Measurements from ENCODE around the gene LAMC2. TPM values are rescaled to one million over a fixed set of nuclear protein-coding genes. Genes with fewer than 3 reads are reported as not detected.

The LAMC2 gene
- total RNA-seq, 1 donor from 2014 or later: 13.3 TPM

DNA sequence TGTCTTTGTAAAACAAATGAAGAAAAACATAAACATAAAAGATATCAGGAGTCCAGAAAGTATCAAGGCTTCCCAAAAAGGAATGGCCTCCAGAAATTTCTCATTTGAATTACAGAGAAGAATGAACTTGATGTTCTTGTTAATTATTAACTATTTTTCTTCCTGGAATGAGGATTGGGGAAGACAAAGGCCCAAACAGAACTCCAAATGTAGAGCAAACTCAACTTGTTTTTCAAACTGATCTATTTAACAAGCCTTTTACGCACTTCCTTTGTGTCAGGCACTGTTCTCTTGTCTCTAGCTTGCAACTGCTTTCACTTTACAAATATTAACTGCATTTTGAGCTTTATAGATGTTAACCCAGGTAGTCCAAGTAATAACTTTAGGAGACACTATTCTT, 45.5 kb downstream of the LAMC2 start:
- Histone ChIP-seq H3K27ac (peak overlapping the region; percentile 40), H3K27me3 (no peaks in the 10 kb centered on the region), H3K4me1 (peaks cover 22% of the 10 kb centered on the region), H3K9me3 (no peaks in the 10 kb centered on the region), H3K4me3 (no peak overlapping the region), H3K36me3 (no peaks in the 10 kb centered on the region)
- intact Hi-C loops (cut with DNase I): loop anchor here (10.0 kb wide), 1 partner anchor 267 kb away; no protein-coding TSS in a partner anchor
- TF ChIP-seq, protein P1, sequence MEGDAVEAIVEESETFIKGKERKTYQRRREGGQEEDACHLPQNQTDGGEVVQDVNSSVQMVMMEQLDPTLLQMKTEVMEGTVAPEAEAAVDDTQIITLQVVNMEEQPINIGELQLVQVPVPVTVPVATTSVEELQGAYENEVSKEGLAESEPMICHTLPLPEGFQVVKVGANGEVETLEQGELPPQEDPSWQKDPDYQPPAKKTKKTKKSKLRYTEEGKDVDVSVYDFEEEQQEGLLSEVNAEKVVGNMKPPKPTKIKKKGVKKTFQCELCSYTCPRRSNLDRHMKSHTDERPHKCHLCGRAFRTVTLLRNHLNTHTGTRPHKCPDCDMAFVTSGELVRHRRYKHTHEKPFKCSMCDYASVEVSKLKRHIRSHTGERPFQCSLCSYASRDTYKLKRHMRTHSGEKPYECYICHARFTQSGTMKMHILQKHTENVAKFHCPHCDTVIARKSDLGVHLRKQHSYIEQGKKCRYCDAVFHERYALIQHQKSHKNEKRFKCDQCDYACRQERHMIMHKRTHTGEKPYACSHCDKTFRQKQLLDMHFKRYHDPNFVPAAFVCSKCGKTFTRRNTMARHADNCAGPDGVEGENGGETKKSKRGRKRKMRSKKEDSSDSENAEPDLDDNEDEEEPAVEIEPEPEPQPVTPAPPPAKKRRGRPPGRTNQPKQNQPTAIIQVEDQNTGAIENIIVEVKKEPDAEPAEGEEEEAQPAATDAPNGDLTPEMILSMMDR (IDR thresholded peaks at IDR 0.05): no peak
- no peak for TF ChIP-seq POLR2AphosphoS5 (IDR thresholded peaks at IDR 0.05; ENCODE audit: insufficient read depth in 1 of 2, low read depth in 1 of 2)
- TF ChIP-seq POLR2A (IDR thresholded peaks at IDR 0.05): no peak
- DNase-seq (ENCODE audit: extremely low spot score in 2 of 2): no peak

DNA sequence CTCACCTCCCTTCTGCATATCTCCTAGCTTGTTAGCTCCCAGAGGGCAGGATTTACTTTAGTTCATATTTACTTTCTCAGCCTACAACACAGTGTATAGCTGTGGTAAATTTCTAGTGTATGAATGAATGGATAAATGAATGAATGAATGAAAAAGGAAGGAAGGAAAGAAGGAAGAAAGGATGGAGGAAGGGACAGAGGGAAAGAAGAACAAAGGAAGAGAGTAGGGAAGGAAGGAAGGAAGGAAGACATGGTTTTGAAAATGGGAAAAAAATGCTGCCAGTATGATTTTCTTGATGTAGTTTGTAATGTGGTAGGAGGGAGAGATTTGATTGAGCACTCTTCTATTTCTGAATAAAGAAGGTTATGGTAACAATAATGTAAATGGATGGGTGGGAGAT, 47.0 kb downstream of the LAMC2 start:
- intact Hi-C loops (cut with DNase I): loop anchor here (10.0 kb wide), 1 partner anchor 268 kb away; no protein-coding TSS in a partner anchor

DNA sequence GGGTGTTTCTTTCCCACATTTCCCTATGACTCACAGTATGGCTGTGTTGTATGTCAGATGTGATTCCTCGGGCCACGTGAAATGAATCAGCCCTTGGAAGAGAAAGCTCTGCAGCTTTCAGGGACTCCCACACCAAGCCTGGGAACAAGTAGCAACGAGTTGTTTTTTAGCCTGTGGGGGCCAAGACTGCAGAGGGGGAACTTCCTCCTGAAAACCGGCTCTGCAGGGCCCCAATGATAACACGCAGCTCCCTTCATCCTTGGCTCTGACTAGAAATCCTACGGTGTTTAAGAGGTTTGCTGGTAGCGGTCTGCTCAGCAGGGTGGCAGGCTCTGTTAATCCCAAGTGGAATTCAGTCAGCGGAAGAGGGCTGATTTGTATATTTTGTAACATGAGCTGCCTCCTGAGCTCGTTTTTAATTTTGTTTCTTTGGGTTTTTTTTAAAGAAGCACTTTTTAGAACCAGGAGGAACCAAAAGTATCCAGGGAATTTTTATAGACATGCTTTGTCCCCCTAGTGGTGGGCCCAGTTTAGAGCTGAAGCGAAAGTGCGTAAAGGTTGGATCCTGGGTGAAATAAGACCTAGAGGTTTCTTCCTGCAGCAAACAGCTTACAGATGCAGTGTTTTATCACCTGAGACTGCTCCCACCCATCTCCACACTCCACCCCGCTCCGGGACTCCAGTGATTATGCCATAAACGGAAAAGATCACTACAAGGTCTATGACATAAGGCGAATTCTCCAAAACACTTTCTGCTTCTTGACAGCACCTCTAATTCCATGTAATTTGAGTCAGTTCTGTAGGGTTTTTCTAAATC, 48.8 kb downstream of the LAMC2 start:
- H3K36me3 ChIP-seq: no peaks in the 10 kb centered on the region
- peak in 1 of 2 donors; percentile 98 for DNase-seq (ENCODE audit: extremely low spot score in 2 of 2)
- peak overlapping the region; percentile 8 to 27 for H3K4me3 ChIP-seq
- peak overlapping the region; percentile 87 for H3K27ac ChIP-seq
- no peaks in the 10 kb centered on the region for H3K27me3 ChIP-seq
- H3K4me1 ChIP-seq: peaks cover 22% of the 10 kb centered on the region
- no peaks in the 10 kb centered on the region for H3K9me3 ChIP-seq
- intact Hi-C loops (cut with DNase I): loop anchor here (10.0 kb wide), 1 partner anchor 270 kb away; no protein-coding TSS in a partner anchor
- TF ChIP-seq, protein P1 (IDR thresholded peaks at IDR 0.05): peak; percentile 28 to 66 (median 45)
- TF ChIP-seq POLR2AphosphoS5 (IDR thresholded peaks at IDR 0.05; ENCODE audit: insufficient read depth in 1 of 2, low read depth in 1 of 2) (peak; percentile 26 to 94), POLR2A (IDR thresholded peaks at IDR 0.05) (no peak)

More for the DNA sequence above, 47.0 kb downstream of the LAMC2 start:
- peaks cover 22% of the 10 kb centered on the region for H3K4me1 ChIP-seq
- H3K4me3 ChIP-seq: no peak overlapping the region
- peak overlapping the region; percentile 43 for H3K27ac ChIP-seq
- TF ChIP-seq, protein P1 (IDR thresholded peaks at IDR 0.05): no peak
- no peak for TF ChIP-seq POLR2A (IDR thresholded peaks at IDR 0.05)
- no peak for TF ChIP-seq POLR2AphosphoS5 (IDR thresholded peaks at IDR 0.05; ENCODE audit: insufficient read depth in 1 of 2, low read depth in 1 of 2)
- no peaks in the 10 kb centered on the region for H3K27me3 ChIP-seq
- no peaks in the 10 kb centered on the region for H3K36me3 ChIP-seq
- no peaks in the 10 kb centered on the region for H3K9me3 ChIP-seq
- DNase-seq (ENCODE audit: extremely low spot score in 2 of 2): no peak

DNA sequence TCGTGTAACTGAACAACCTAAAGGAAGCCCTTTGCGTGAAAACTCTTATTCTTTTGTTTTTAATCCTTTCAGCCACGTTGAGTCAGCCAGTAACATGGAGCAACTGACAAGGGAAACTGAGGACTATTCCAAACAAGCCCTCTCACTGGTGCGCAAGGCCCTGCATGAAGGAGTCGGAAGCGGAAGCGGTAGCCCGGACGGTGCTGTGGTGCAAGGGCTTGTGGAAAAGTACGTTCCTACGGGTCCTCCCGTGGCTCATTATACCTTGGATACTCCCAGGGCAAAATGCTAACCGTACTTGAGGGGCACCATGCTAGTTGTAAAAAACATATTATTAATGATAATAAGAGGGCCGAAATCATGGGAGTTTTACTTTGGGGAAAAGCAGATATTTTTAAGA, 49.4 kb downstream of the LAMC2 start:
- H3K27ac ChIP-seq: peak overlapping the region; percentile 87
- H3K9me3 ChIP-seq: no peaks in the 10 kb centered on the region
- H3K36me3 ChIP-seq: no peaks in the 10 kb centered on the region
- intact Hi-C loops (cut with DNase I): loop anchor here (10.0 kb wide), 1 partner anchor 271 kb away; no protein-coding TSS in a partner anchor
- peak overlapping the region; percentile 8 to 27 for H3K4me3 ChIP-seq
- no peak for DNase-seq (ENCODE audit: extremely low spot score in 2 of 2)
- TF ChIP-seq POLR2A (IDR thresholded peaks at IDR 0.05) (no peak), POLR2AphosphoS5 (IDR thresholded peaks at IDR 0.05; ENCODE audit: insufficient read depth in 1 of 2, low read depth in 1 of 2) (no peak)
- TF ChIP-seq, protein P1 (IDR thresholded peaks at IDR 0.05): no peak
- H3K27me3 ChIP-seq: no peaks in the 10 kb centered on the region
- H3K4me1 ChIP-seq: peaks cover 22% of the 10 kb centered on the region

Data from vagina (tissue), 2 donors.